HL-60/S4 (cell line): ENCODE measurements around the gene CEND1.

ENCODE experiments used
- in situ Hi-C: fragments of 300-500 bp; cut with MboI; formaldehyde crosslinking; loops from 2 replicates; pipeline ENCODE4 v1.14.3; 2022; ENCODE audit warnings: low sequenced_read_pairs

Gene CEND1

GRCh38 chr11:789943-790342, at the start of gene CEND1:
Gene CEND1 (minus strand): TSS chr11:790090. CDS start chr11:788576, 1,514 bp downstream.
- in situ Hi-C loops = no loop called here

GRCh38 chr11:839280-839623, 49.4 kb upstream of the CEND1 start:
- in situ Hi-C loops = no loop called here

- in situ Hi-C loops = no loop called here
Observed at GRCh38 chr11:838441-839279, 48.8 kb upstream of the CEND1 start.

GRCh38 chr11:837990-838307, 48.1 kb upstream of the CEND1 start:
- in situ Hi-C loops = no loop called here

GRCh38 chr11:837189-837989, 47.5 kb upstream of the CEND1 start:
- in situ Hi-C loops = no loop called here

GRCh38 chr11:836700-837099, 46.8 kb upstream of the CEND1 start:
- in situ Hi-C loops = no loop called here

- in situ Hi-C loops = no loop called here
Observed at GRCh38 chr11:836274-836673, 46.4 kb upstream of the CEND1 start.

GRCh38 chr11:834371-835316, 44.8 kb upstream of the CEND1 start:
- in situ Hi-C loops = no loop called here

- in situ Hi-C loops = no loop called here
Observed at GRCh38 chr11:833849-834311, 44.0 kb upstream of the CEND1 start.

- in situ Hi-C loops = no loop called here
Observed at GRCh38 chr11:833114-833791, 43.4 kb upstream of the CEND1 start.

GRCh38 chr11:832529-833113, 42.7 kb upstream of the CEND1 start, which contains the start of gene CD151:
Gene CD151 (plus strand): TSS chr11:832952. CDS start chr11:836070, 3,118 bp downstream.
- in situ Hi-C loops = no loop called here

GRCh38 chr11:831961-832528, 42.2 kb upstream of the CEND1 start:
- in situ Hi-C loops = no loop called here

- in situ Hi-C loops = no loop called here
Observed at GRCh38 chr11:831118-831864, 41.4 kb upstream of the CEND1 start.

- in situ Hi-C loops = no loop called here
Observed at GRCh38 chr11:830295-831117, 40.6 kb upstream of the CEND1 start.

GRCh38 chr11:829847-830294, 40.0 kb upstream of the CEND1 start:
- in situ Hi-C loops = no loop called here

GRCh38 chr11:829176-829846, 39.4 kb upstream of the CEND1 start:
- in situ Hi-C loops = no loop called here

- in situ Hi-C loops = no loop called here
Observed at GRCh38 chr11:828506-829175, 38.8 kb upstream of the CEND1 start.
